ENCODE measurements around the gene PPP3CA.

DNA sequence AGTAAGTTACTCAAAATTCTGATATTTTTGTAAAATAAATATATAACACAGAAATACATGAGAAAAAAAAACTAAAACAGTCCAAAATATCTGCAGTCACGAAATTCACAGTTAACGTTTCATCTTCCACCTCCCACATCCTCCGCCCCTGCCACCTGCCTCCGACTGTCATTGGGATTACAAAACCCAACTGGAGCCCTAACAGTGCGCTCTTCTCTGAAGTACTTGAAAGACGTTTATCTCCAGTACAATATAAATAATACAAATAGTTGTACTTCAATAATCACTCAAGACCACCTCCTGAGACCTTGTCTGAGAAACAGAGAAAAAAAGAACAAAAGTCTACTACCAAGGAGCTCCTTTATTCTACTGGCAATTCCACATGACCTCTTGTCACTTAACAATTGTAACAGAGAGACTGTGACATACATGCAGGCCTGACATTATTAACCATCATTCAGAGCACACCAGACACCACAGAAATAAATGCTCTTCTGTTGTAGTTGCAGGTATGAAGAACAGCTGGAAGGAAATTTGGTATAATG lies 280.6 kb downstream of the PPP3CA start:
- TF ChIP-seq EZH2 (IDR thresholded peaks at IDR 0.05; ENCODE audit: low read length, missing control alignments) = no peak
- TF ChIP-seq, protein P1, sequence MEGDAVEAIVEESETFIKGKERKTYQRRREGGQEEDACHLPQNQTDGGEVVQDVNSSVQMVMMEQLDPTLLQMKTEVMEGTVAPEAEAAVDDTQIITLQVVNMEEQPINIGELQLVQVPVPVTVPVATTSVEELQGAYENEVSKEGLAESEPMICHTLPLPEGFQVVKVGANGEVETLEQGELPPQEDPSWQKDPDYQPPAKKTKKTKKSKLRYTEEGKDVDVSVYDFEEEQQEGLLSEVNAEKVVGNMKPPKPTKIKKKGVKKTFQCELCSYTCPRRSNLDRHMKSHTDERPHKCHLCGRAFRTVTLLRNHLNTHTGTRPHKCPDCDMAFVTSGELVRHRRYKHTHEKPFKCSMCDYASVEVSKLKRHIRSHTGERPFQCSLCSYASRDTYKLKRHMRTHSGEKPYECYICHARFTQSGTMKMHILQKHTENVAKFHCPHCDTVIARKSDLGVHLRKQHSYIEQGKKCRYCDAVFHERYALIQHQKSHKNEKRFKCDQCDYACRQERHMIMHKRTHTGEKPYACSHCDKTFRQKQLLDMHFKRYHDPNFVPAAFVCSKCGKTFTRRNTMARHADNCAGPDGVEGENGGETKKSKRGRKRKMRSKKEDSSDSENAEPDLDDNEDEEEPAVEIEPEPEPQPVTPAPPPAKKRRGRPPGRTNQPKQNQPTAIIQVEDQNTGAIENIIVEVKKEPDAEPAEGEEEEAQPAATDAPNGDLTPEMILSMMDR (conservative IDR thresholded peaks at IDR 0.05 in 1 of 2, IDR thresholded peaks at IDR 0.05 in 1 of 2; ENCODE audit: low read depth in 1 of 2, low read length in 2 of 2) = no peak
